Chondrocyte (in vitro differentiated cells): Measurements from ENCODE around the gene MRPS2. TPM values are rescaled to one million over a fixed set of nuclear protein-coding genes. Genes with fewer than 3 reads are reported as not detected.

Source experiments
- DNase-seq: peaks from one replicate; pipeline ENCODE4 v3.0.0; 2021; ENCODE audit warnings: mixed read lengths, low spot score
- H3K27ac Mint-ChIP-seq: one replicate; pipeline ENCODE4 v1.8.0; 2021; ENCODE audit warnings: mild to moderate bottlenecking, moderate library complexity, mixed read lengths; ENCODE audit not compliant: unreplicated experiment
- H3K27me3 Mint-ChIP-seq: 2 replicates; pipeline ENCODE4 v1.8.0; 2021; ENCODE audit warnings: low read depth, mixed read lengths
- H3K36me3 Mint-ChIP-seq: 2 replicates; pipeline ENCODE4 v1.8.0; 2021; ENCODE audit warnings: low read depth, mixed read lengths
- H3K4me1 Mint-ChIP-seq: 2 replicates; pipeline ENCODE4 v1.8.0; 2021; ENCODE audit warnings: low read depth, mild to moderate bottlenecking, mixed read lengths
- H3K4me3 Mint-ChIP-seq: one replicate; pipeline ENCODE4 v1.8.0; 2021; ENCODE audit warnings: mild to moderate bottlenecking, moderate library complexity, mixed read lengths; ENCODE audit not compliant: unreplicated experiment
- H3K9me3 Mint-ChIP-seq: 2 replicates; pipeline ENCODE4 v1.8.0; 2021; ENCODE audit warnings: low read depth, mixed read lengths
- CTCF ChIP-seq: fragments of 200-600 bp; sonication (generic); IDR thresholded peaks from 2 replicates; pipeline ENCODE4 v1.5.0; 2021; ENCODE audit warnings: antibody characterized with exemption, mild to moderate bottlenecking, moderate library complexity
- total RNA-seq: library from RNA; stranded (reverse); gene quantifications from 3 replicates; pipeline ENCODE4 v1.2.1, GENCODE V29; 2021

The MRPS2 gene
- total RNA-seq, 1 donor from 2014 or later, result 24.4 TPM

DNA sequence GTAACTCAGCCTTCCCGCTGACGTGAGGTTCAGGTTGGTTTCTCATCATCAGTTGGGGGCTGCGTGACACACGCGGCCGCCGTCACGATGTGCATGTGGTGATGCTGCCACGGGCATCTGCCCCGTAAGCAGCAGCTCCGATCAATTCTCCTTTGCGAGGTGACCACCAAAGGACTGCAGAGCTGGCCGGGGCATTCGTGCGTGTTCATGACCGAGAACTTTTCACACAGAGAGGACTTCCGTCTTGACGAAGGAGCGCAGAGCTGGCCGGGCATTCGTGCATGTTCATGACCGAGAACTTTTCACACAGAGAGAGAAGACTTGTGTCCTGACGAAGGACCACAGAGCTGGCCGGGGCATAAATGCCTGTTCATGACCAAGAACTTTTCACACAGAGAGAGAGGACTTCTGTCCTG, 16.9 kb downstream of the MRPS2 start:
- H3K27ac Mint-ChIP-seq, result no peak overlapping the region
- no peak for TF ChIP-seq CTCF
- peaks cover 5% of the 10 kb centered on the region for H3K4me1 Mint-ChIP-seq
- H3K27me3 Mint-ChIP-seq, result peaks cover 18% of the 10 kb centered on the region
- no peak overlapping the region for H3K4me3 Mint-ChIP-seq
- no peak for DNase-seq
- no peaks in the 10 kb centered on the region for H3K36me3 Mint-ChIP-seq
- no peaks in the 10 kb centered on the region for H3K9me3 Mint-ChIP-seq

DNA sequence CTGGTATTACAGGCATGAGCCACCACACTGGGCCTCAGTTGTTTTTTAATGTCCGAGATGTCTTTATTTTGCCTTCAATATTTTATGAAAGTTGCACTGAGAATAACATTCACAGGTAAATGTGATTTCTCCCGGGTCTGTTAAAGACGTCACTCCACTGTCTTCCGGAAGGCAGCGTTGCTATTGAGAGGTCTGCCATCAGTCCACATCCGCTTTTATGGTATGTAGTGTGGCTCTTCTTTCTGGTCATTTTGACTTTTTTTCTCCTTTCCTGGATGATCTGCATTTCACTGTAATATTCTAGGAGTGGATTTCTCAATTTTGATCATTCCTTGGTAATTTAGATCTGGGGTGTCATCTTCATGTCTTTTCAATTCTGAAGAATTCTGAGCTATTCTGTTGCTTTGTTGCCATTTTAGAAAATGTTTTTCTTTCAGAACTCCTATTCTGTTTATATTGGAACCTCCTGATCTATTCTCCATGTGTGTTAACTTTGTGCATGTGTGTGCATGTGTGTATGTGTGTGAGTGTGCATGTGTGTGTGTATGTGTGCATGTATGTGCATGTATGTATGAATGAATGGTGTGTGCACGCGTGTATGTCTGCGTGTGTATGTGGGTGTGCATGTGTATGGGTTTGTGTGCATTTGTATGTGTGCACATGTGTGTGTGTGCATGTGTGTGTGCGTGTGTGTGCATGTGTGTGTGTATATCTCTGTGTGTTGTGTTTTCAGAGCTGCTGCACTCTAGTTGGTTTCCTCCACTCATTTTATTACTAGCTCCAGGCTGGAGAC, 18.9 kb downstream of the MRPS2 start:
- Mint-ChIP-seq H3K36me3 (no peaks in the 10 kb centered on the region), H3K27me3 (peaks cover 18% of the 10 kb centered on the region), H3K9me3 (no peaks in the 10 kb centered on the region), H3K4me1 (peaks cover 7% of the 10 kb centered on the region), H3K27ac (no peak overlapping the region), H3K4me3 (no peak overlapping the region)
- no peak for TF ChIP-seq CTCF
- DNase-seq, result no peak

DNA sequence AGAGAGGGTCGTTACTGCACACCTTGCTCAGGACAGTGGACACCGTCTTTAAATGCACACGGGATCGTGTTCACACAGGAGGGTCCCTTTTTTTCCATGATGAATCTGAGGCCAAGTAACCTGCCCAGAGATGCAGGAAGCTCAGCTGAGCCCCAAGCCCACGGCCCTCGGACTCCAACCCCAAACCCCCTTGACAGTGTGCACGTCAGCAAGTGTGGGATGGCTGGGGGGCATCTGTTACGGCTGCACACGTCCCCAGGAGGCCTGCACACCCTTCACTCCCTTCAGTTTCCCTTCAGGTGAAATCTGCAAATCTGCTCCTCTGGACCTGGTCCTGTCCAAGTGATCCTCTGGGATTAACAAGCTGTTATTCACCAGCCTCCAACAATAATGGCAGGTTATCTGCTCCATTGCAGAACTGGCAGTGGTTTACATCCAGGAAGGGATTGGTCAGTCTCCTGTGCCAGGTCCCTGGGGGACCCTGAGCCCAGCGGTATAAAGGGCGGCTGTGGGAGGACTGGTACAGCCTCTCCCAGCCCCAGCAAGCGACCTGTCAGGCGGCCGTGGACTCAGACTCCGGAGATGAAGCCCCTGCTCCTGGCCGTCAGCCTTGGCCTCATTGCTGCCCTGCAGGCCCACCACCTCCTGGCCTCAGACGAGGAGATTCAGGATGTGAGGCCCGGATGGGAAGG, 20.6 kb downstream of the MRPS2 start, which contains the start of gene LCN1:
LCN1 (plus strand) TSS at position 525 of the 692 bp plus-strand sequence; CDS start at position 583, 58 bp downstream.
- Mint-ChIP-seq H3K36me3 (no peaks in the 10 kb centered on the region), H3K9me3 (no peaks in the 10 kb centered on the region), H3K27ac (peak within 1 kb of the TSS; percentile 66), H3K4me3 (no peak within 1 kb of the TSS), H3K4me1 (peaks cover 8% of the 10 kb centered on the region), H3K27me3 (peaks cover 18% of the 10 kb centered on the region)
- TF ChIP-seq CTCF, result no peak
- no peak for DNase-seq

- TF ChIP-seq CTCF, result no peak
- Mint-ChIP-seq H3K9me3 (no peaks in the 10 kb centered on the region), H3K27me3 (peaks cover 18% of the 10 kb centered on the region), H3K4me3 (no peak overlapping the region), H3K4me1 (peaks cover 8% of the 10 kb centered on the region), H3K27ac (no peak overlapping the region), H3K36me3 (no peaks in the 10 kb centered on the region)
- DNase-seq, result no peak
Measured at GRCh38 chr9:135521608-135522095, 21.2 kb downstream of the MRPS2 start.

- no peaks in the 10 kb centered on the region for H3K36me3 Mint-ChIP-seq
- TF ChIP-seq CTCF, result no peak
- H3K4me1 Mint-ChIP-seq, result peaks cover 8% of the 10 kb centered on the region
- DNase-seq, result no peak
- no peaks in the 10 kb centered on the region for H3K9me3 Mint-ChIP-seq
- H3K27me3 Mint-ChIP-seq, result peaks cover 17% of the 10 kb centered on the region
- H3K27ac Mint-ChIP-seq, result no peak overlapping the region
- no peak overlapping the region for H3K4me3 Mint-ChIP-seq
Measured at GRCh38 chr9:135522137-135522877, 21.8 kb downstream of the MRPS2 start.
